ENCODE data around the gene UVRAG. TPM values are rescaled to one million over a fixed set of nuclear protein-coding genes. Genes with fewer than 3 reads are reported as not detected.

The UVRAG gene
- total RNA-seq, 2 experiments from 2014 or later = 16.5 to 19.5 TPM

GRCh38 chr11:76151556-76152085 lies 336.6 kb downstream of the UVRAG start:
- ChIA-PET CTCF (interaction anchor here (1.2 to 2.0 kb wide), 10 partner anchors 8 to 255 kb away, joined by 3 to 18 read pairs (median 4); no protein-coding TSS in a partner anchor), POLR2A (interaction anchor here (0.7 kb wide), 1 partner anchor 28 kb away, joined by 4 read pairs; no protein-coding TSS in a partner anchor)
- H3K4me1 Mint-ChIP-seq (ENCODE audit: low read depth) = peaks cover 23% of the 10 kb centered on the region

GRCh38 chr11:76152086-76152681 lies 337.2 kb downstream of the UVRAG start:
- Histone ChIP-seq H3K27me3 (ENCODE audit: control insufficient read depth in 1 of 2, insufficient read depth in 2 of 2, low read length in 2 of 2) (no peaks in the 10 kb centered on the region), H3K9me3 (ENCODE audit: control insufficient read depth in 1 of 2, insufficient read depth in 1 of 2, low read length in 2 of 2) (no peaks in the 10 kb centered on the region), H3K36me3 (ENCODE audit: insufficient read depth, low read length) (no peaks in the 10 kb centered on the region), H3K27ac (ENCODE audit: low read depth in 1 of 2, low read length in 2 of 2) (no peak overlapping the region), H3K4me3 (ENCODE audit: low read length) (peak overlapping the region; percentile 44), H3K4me1 (ENCODE audit: insufficient read depth, low read length) (peaks cover 21% of the 10 kb centered on the region)
- Mint-ChIP-seq H3K27me3 (no peaks in the 10 kb centered on the region), H3K9me3 (no peaks in the 10 kb centered on the region), H3K36me3 (ENCODE audit: low read depth) (no peaks in the 10 kb centered on the region), H3K27ac (no peak overlapping the region), H3K4me3 (peak overlapping the region; percentile 44), H3K4me1 (ENCODE audit: low read depth) (peaks cover 23% of the 10 kb centered on the region)
- TF ChIP-seq CTCF (IDR thresholded peaks at IDR 0.05) = peak; percentile 91
- POLR2A ChIA-PET = interaction anchor here (0.7 kb wide), 1 partner anchor 27 kb away, joined by 4 read pairs; no protein-coding TSS in a partner anchor
- DNase-seq (peak; percentile 64 to 87 (median 76)), ATAC-seq (ENCODE audit: poor library complexity) (peak; percentile 91)
- intact Hi-C loops (cut with DNase I, micrococcal nuclease) = loop anchor here (1.0 to 2.0 kb wide), 2 partner anchors 255 to 349 kb away; no protein-coding TSS in a partner anchor
- CTCF ChIA-PET = interaction anchor here (0.6 to 2.0 kb wide), 13 partner anchors 8 to 895 kb away, joined by 3 to 18 read pairs (median 3); no protein-coding TSS in a partner anchor

More at GRCh38 chr11:76151556-76152085, 336.6 kb downstream of the UVRAG start:
- Histone ChIP-seq H3K4me3 (ENCODE audit: low read length) (no peak overlapping the region), H3K27me3 (ENCODE audit: control insufficient read depth in 1 of 2, insufficient read depth in 2 of 2, low read length in 2 of 2) (no peaks in the 10 kb centered on the region), H3K9me3 (ENCODE audit: control insufficient read depth in 1 of 2, insufficient read depth in 1 of 2, low read length in 2 of 2) (no peaks in the 10 kb centered on the region), H3K36me3 (ENCODE audit: insufficient read depth, low read length) (no peaks in the 10 kb centered on the region), H3K4me1 (ENCODE audit: insufficient read depth, low read length) (peaks cover 21% of the 10 kb centered on the region), H3K27ac (ENCODE audit: low read depth in 1 of 2, low read length in 2 of 2) (no peak overlapping the region)
- ATAC-seq (ENCODE audit: poor library complexity) (no peak), DNase-seq (no peak)
- Mint-ChIP-seq H3K27me3 (no peaks in the 10 kb centered on the region), H3K27ac (no peak overlapping the region), H3K4me3 (peak overlapping the region; percentile 38), H3K9me3 (no peaks in the 10 kb centered on the region), H3K36me3 (ENCODE audit: low read depth) (no peaks in the 10 kb centered on the region)
- intact Hi-C loops (cut with DNase I, micrococcal nuclease) = loop anchor here (1.0 to 2.0 kb wide), 2 partner anchors 254 to 349 kb away; no protein-coding TSS in a partner anchor
- no peak for TF ChIP-seq CTCF (IDR thresholded peaks at IDR 0.05)

DNA sequence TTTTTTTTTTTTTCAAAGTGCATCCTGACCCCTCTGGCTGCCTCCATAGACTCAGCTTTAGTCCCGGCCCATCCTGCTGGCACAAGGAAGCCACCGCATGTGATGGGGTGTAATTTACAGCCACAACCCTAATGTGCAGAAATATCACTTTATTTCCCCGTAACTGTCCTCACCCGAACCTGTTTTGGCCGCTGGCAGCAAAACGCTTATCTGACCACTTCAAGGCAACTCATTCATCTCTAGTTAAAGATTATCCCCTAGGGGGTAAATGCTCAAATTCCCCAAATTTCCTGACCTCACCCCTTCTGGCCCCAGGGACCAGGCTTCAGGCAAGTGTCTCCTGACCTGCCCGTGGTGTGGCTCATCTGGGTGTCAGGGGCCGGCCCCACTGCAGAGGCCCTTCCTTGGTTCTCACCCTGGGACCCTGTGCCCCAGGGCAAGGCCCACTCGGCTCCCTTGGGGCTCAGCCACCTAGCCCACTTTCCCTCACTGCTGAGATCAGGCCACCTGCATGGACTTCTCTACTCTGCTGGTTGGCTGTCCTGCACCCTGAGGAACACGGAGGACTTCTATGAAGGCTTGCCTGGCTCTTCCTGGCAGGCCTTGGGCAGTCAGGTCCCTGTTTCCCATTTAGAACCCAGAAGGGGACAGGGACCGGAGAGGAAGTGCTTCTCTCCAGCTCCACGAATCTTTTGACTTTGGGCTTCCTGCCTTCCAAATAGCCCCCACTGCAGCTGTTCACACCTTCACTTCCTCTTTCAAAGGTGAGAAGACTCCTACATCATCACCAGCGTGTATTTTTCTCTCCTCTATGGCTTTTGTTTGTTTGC lies 337.9 kb downstream of the UVRAG start:
- CTCF ChIA-PET = interaction anchor here (0.6 to 2.0 kb wide), 13 partner anchors 9 to 895 kb away, joined by 3 to 18 read pairs (median 3); no protein-coding TSS in a partner anchor
- POLR2A ChIA-PET = no interaction called here
- peak in 2 of 14 experiments; percentile 18 to 61 for DNase-seq
- Mint-ChIP-seq H3K27ac (no peak overlapping the region), H3K9me3 (no peaks in the 10 kb centered on the region), H3K27me3 (no peaks in the 10 kb centered on the region), H3K4me1 (ENCODE audit: low read depth) (peaks cover 23% of the 10 kb centered on the region), H3K4me3 (peak overlapping the region; percentile 44), H3K36me3 (ENCODE audit: low read depth) (no peaks in the 10 kb centered on the region)
- Histone ChIP-seq H3K36me3 (ENCODE audit: insufficient read depth, low read length) (no peaks in the 10 kb centered on the region), H3K4me1 (ENCODE audit: insufficient read depth, low read length) (peaks cover 21% of the 10 kb centered on the region), H3K4me3 (ENCODE audit: low read length) (peak overlapping the region; percentile 44), H3K9me3 (ENCODE audit: control insufficient read depth in 1 of 2, insufficient read depth in 1 of 2, low read length in 2 of 2) (no peaks in the 10 kb centered on the region), H3K27me3 (ENCODE audit: control insufficient read depth in 1 of 2, insufficient read depth in 2 of 2, low read length in 2 of 2) (no peaks in the 10 kb centered on the region), H3K27ac (ENCODE audit: low read depth in 1 of 2, low read length in 2 of 2) (no peak overlapping the region)
- TF ChIP-seq CTCF (IDR thresholded peaks at IDR 0.05) = no peak
- no peak for ATAC-seq (ENCODE audit: poor library complexity)
- intact Hi-C loops (cut with DNase I, micrococcal nuclease) = loop anchor here (1.0 to 2.0 kb wide), 3 partner anchors 256 to 350 kb away; no protein-coding TSS in a partner anchor

All from CD4-positive, alpha-beta T cell (primary cell).